ENCODE measurements around the gene P2RX6. TPM values are rescaled to one million over a fixed set of nuclear protein-coding genes. Genes with fewer than 3 reads are reported as not detected.

The P2RX6 gene
- polyA plus RNA-seq, 1 of the 3 experiments (the other 2 are of a cell fraction): 7.1 TPM

- TF ChIP-seq CTCF (IDR thresholded peaks at IDR 0.05) (no peak), GABPA (IDR thresholded peaks at IDR 0.05; ENCODE audit: low read depth) (no peak)
These were observed 1.9 kb downstream of the P2RX6 start (continued) for GRCh38 chr22:21016644-21017420.

GRCh38 chr22:21018314-21018713 is 3.3 kb downstream of the P2RX6 start:
- Histone ChIP-seq H3K4me2 (no peak overlapping the region), H3K4me1 (ENCODE audit: control insufficient read depth in 1 of 2, insufficient read depth in 2 of 2, low read depth in 1 of 2, low read length in 1 of 2) (peaks cover 15 to 45% of the 10 kb centered on the region in 2 experiments; a peak in 3 of 4 replicates), H3K9me3 (no peaks in the 10 kb centered on the region), H3K4me3 (ENCODE audit: low read depth in 2 of 2, low read length in 1 of 2) (no peak overlapping the region), H3K9me2 (no peaks in the 10 kb centered on the region), H4K20me1 (ENCODE audit: insufficient read depth) (no peaks in the 10 kb centered on the region), H3K9ac (no peak overlapping the region), H3K36me3 (replicated peaks in 1 of 2; ENCODE audit: control insufficient read depth in 1 of 2, insufficient read depth in 2 of 2, low read length in 1 of 2) (no peaks in the 10 kb centered on the region), H3K27me3 (ENCODE audit: insufficient read depth) (no peaks in the 10 kb centered on the region), H3K79me2 (ENCODE audit: insufficient read depth) (peaks cover 6% of the 10 kb centered on the region; the same call in 1 of the 2 replicates), H3F3A (replicated peaks; ENCODE audit: insufficient read depth) (peaks cover 5% of the 10 kb centered on the region), H2AFZ (ENCODE audit: low read depth) (no peak overlapping the region), H3K27ac (ENCODE audit: low read depth in 2 of 2, low read length in 1 of 2) (no peak overlapping the region)
- no peak for TF ChIP-seq RFX5 (IDR thresholded peaks at IDR 0.05; ENCODE audit: low read length)
- TF ChIP-seq PBX3 (IDR thresholded peaks at IDR 0.05): no peak
- TF ChIP-seq SMC3 (IDR thresholded peaks at IDR 0.05; ENCODE audit: low read depth, low read length): no peak
- no peak for TF ChIP-seq IRF3 (IDR thresholded peaks at IDR 0.05; ENCODE audit: low read depth, low read length)
- no peak for TF ChIP-seq GATA2 (CRISPR knock-in tag; IDR thresholded peaks at IDR 0.05)
- TF ChIP-seq FOXM1 (IDR thresholded peaks at IDR 0.05; ENCODE audit: low read depth): no peak
- no peak for TF ChIP-seq TEAD4 (IDR thresholded peaks at IDR 0.05; ENCODE audit: borderline replicate concordance, insufficient read depth)
- TF ChIP-seq MEF2A (IDR thresholded peaks at IDR 0.05; ENCODE audit: borderline replicate concordance, low read depth): no peak
- TF ChIP-seq CHD2 (IDR thresholded peaks at IDR 0.05; ENCODE audit: low read length, partially characterized antibody): no peak
- no peak for TF ChIP-seq SIN3A (IDR thresholded peaks at IDR 0.05; ENCODE audit: borderline replicate concordance, low read depth, low read length)
- TF ChIP-seq MXI1 (IDR thresholded peaks at IDR 0.05; ENCODE audit: low read depth, low read length): no peak
- TF ChIP-seq JUND (IDR thresholded peaks at IDR 0.05): no peak
- TF ChIP-seq ZBTB33 (IDR thresholded peaks at IDR 0.05; ENCODE audit: borderline replicate concordance, low read depth): no peak
- TF ChIP-seq GABPA (IDR thresholded peaks at IDR 0.05; ENCODE audit: low read depth): no peak
- no peak for TF ChIP-seq RXRA (IDR thresholded peaks at IDR 0.05; ENCODE audit: borderline replicate concordance, low read depth)
- TF ChIP-seq YY1 (IDR thresholded peaks at IDR 0.05; ENCODE audit: low read depth): no peak
- TF ChIP-seq USF1 (IDR thresholded peaks at IDR 0.05; ENCODE audit: borderline replicate concordance, low read depth): no peak
- CTCF ChIA-PET: no interaction called here
- DNase-seq: no peak
- 91% methylated on average over 4 of the region's 4 CpGs for WGBS (ENCODE audit: low lambda C conversion rate)
- POLR2A ChIA-PET: no interaction called here

All from SK-N-SH (cell line).